SK-N-SH (cell line): ENCODE data around the gene CDK6. TPM values are rescaled to one million over a fixed set of nuclear protein-coding genes. Genes with fewer than 3 reads are reported as not detected.

Experiments used
- CTCF ChIA-PET: fragments of 300-600, 350-600 bp; formaldehyde crosslinking; extraction: SDS; loops from one replicate; lab custom pipeline; 2021; lab: Yijun Ruan, JAX
- POLR2A ChIA-PET: fragments of 350-600 bp; sonication (Branson Sonifier 250); formaldehyde crosslinking; extraction: SDS; loops from one replicate; lab custom pipeline; 2020; ENCODE audit warnings: antibody characterized with exemption, inconsistent platforms; lab: Yijun Ruan, JAX
- DNase-seq: peaks from one replicate; pipeline ENCODE4 v3.0.0; 2012
- H2AFZ ChIP-seq: fragments of 200-600 bp; sonication (generic); 2 replicates; pipeline ENCODE4 v1.8.1; 2016; ENCODE audit warnings: antibody characterized with exemption, mild to moderate bottlenecking, low read depth
- H3F3A ChIP-seq: fragments of 200-600 bp; sonication (generic); replicated peaks from 2 replicates; pipeline ENCODE3; 2016; ENCODE audit warnings: antibody characterized with exemption, mild to moderate bottlenecking; ENCODE audit not compliant: insufficient read depth
- H3K27ac ChIP-seq, 2 experiments: fragments of 200-500 bp in 1 of 2; fragments of 200-600 bp in 1 of 2; sonication (Bioruptor generic) in 1 of 2; sonication (generic), shearing (Covaris generic) in 1 of 2; 2 replicates each; pipeline versions ENCODE4 v1.5.1 to v1.6.1; 2014 to 2016; ENCODE audit warnings: low read depth in 2 of 2, inconsistent platforms in 1 of 2, low read length in 1 of 2, mild to moderate bottlenecking in 1 of 2, mixed read lengths in 1 of 2
- H3K27me3 ChIP-seq: fragments of 200-600 bp; sonication (generic), shearing (Covaris generic); 2 replicates; pipeline ENCODE4 v1.6.1; 2016; ENCODE audit warnings: mixed run types; ENCODE audit not compliant: insufficient read depth
- H3K36me3 ChIP-seq, 2 experiments: fragments of 200-500 bp in 1 of 2; fragments of 200-600 bp in 1 of 2; sonication (Bioruptor generic) in 1 of 2; sonication (generic) in 1 of 2; replicated peaks in 1 of 2; 2 replicates each; pipeline versions ENCODE3 to v1.5.1; 2014 to 2016; ENCODE audit warnings: low read length in 1 of 2, mild to moderate bottlenecking in 1 of 2; ENCODE audit not compliant: insufficient read depth in 2 of 2, control insufficient read depth in 1 of 2
- H3K4me1 ChIP-seq, 2 experiments: fragments of 200-500 bp in 1 of 2; fragments of 200-600 bp in 1 of 2; sonication (Bioruptor generic) in 1 of 2; sonication (generic), shearing (Covaris generic) in 1 of 2; 2 replicates each; pipeline versions ENCODE4 v1.5.1 to v1.6.1; 2014 to 2016; ENCODE audit warnings: low read depth in 1 of 2, low read length in 1 of 2, mixed run types in 1 of 2; ENCODE audit not compliant: insufficient read depth in 2 of 2, control insufficient read depth in 1 of 2
- H3K4me2 ChIP-seq: fragments of 200-600 bp; sonication (generic), shearing (Covaris generic); 2 replicates; pipeline ENCODE4 v1.6.1; 2017; ENCODE audit warnings: mixed run types
- H3K4me3 ChIP-seq, 2 experiments: fragments of 200-500 bp in 1 of 2; fragments of 200-600 bp in 1 of 2; sonication (Bioruptor generic) in 1 of 2; sonication (generic), shearing (Covaris generic) in 1 of 2; 2 replicates each; pipeline versions ENCODE4 v1.5.1 to v1.8.1; 2014 to 2016; ENCODE audit warnings: low read depth in 2 of 2, inconsistent platforms in 1 of 2, low read length in 1 of 2, mild to moderate bottlenecking in 1 of 2, mixed read lengths in 1 of 2, moderate library complexity in 1 of 2
- H3K79me2 ChIP-seq: fragments of 200-600 bp; sonication (generic); 2 replicates; pipeline ENCODE4 v1.8.1; 2017; ENCODE audit warnings: mild to moderate bottlenecking; ENCODE audit not compliant: insufficient read depth
- H3K9ac ChIP-seq: fragments of 200-600 bp; sonication (generic); 2 replicates; pipeline ENCODE4 v1.6.1; 2017; ENCODE audit warnings: mixed run types
- H3K9me2 ChIP-seq: fragments of 200-600 bp; sonication (generic); 2 replicates; pipeline ENCODE4 v1.6.1; 2017; ENCODE audit warnings: mixed run types
- H3K9me3 ChIP-seq: fragments of 200-600 bp; sonication (generic); 2 replicates; pipeline ENCODE4 v1.6.1; 2017; ENCODE audit warnings: mixed run types, mild to moderate bottlenecking, moderate library complexity
- H4K20me1 ChIP-seq: fragments of 200-600 bp; sonication (generic); 2 replicates; pipeline ENCODE4 v1.6.1; 2017; ENCODE audit warnings: mild to moderate bottlenecking, mixed run types; ENCODE audit not compliant: insufficient read depth
- CHD2 ChIP-seq: fragments of 150-350 bp; IDR thresholded peaks from 2 replicates; pipeline ENCODE4 v1.6.1; 2018; ENCODE audit warnings: low read length; ENCODE audit not compliant: partially characterized antibody
- CTCF ChIP-seq: fragments of 200-600 bp; sonication (generic); IDR thresholded peaks from 2 replicates; pipeline ENCODE4 v1.6.1; 2017; ENCODE audit warnings: antibody characterized with exemption, mild to moderate bottlenecking, moderate library complexity
- ELF1 ChIP-seq: IDR thresholded peaks from 2 replicates; pipeline ENCODE4 v1.4.0; 2012
- FOSL2 ChIP-seq: IDR thresholded peaks from 2 replicates; pipeline ENCODE4 v1.4.0; 2012; ENCODE audit warnings: low read depth, mild to moderate bottlenecking, moderate library complexity, borderline replicate concordance
- GABPA ChIP-seq: IDR thresholded peaks from 2 replicates; pipeline ENCODE4 v1.4.0; 2012; ENCODE audit warnings: low read depth, mild to moderate bottlenecking
- NFIC ChIP-seq: IDR thresholded peaks from 2 replicates; pipeline ENCODE4 v1.4.0; 2012; ENCODE audit warnings: borderline replicate concordance
- PBX3 ChIP-seq: IDR thresholded peaks from 2 replicates; pipeline ENCODE4; 2012
- RAD21 ChIP-seq: IDR thresholded peaks from 2 replicates; pipeline ENCODE4 v1.6.1; 2012; ENCODE audit warnings: mild to moderate bottlenecking, low read length
- RCOR1 ChIP-seq: fragments of 150-350 bp; IDR thresholded peaks from 2 replicates; pipeline ENCODE4 v1.6.1; 2017; ENCODE audit warnings: antibody characterized with exemption, low read length
- REST ChIP-seq: IDR thresholded peaks from 2 replicates; pipeline ENCODE4 v1.6.1; 2012; ENCODE audit warnings: mild to moderate bottlenecking, low read depth, low read length, moderate library complexity
- SIN3A ChIP-seq: IDR thresholded peaks from 2 replicates; pipeline ENCODE4 v1.6.1; 2012; ENCODE audit warnings: low read depth, mild to moderate bottlenecking, low read length, moderate library complexity, borderline replicate concordance
- TCF12 ChIP-seq: IDR thresholded peaks from 2 replicates; pipeline ENCODE4 v1.4.0; 2012
- TEAD4 ChIP-seq: IDR thresholded peaks from 2 replicates; pipeline ENCODE4 v1.4.0; 2012; ENCODE audit warnings: mild to moderate bottlenecking, borderline replicate concordance; ENCODE audit not compliant: insufficient read depth
- YY1 ChIP-seq: IDR thresholded peaks from 2 replicates; pipeline ENCODE4 v1.4.0; 2012; ENCODE audit warnings: low read depth, mild to moderate bottlenecking
- ZBTB33 ChIP-seq: IDR thresholded peaks from 2 replicates; pipeline ENCODE4 v1.4.0; 2012; ENCODE audit warnings: low read depth, borderline replicate concordance
- WGBS: methylation state at CpG from one replicate; pipeline ENCODE4 v1.1.6; 2017; ENCODE audit warnings: low lambda C conversion rate; 5-methylcytosine and 5-hydroxymethylcytosine counted together
- polyA plus RNA-seq, 3 experiments: library from polyadenylated mRNA; depleted of rRNA; stranded (reverse); fragments of >200 nt; gene quantifications; 2 replicates each; pipeline ENCODE4 v1.2.3, GENCODE V29; 2012

CDK6 gene
- polyA plus RNA-seq, 1 of the 3 experiments (the other 2 are of a cell fraction): 30.3 TPM

- H2AFZ ChIP-seq: no peak overlapping the region
- H3K27ac ChIP-seq: peak overlapping the region in 1 of 2 experiments; percentile 14; a peak in 2 of 4 replicates
- H3K79me2 ChIP-seq: no peaks in the 10 kb centered on the region
- peaks cover 0 to 5% of the 10 kb centered on the region in 2 experiments; a peak in 2 of 4 replicates for H3K4me1 ChIP-seq
- no peak overlapping the region for H3K4me2 ChIP-seq
- no peak overlapping the region for H3K4me3 ChIP-seq
- no peaks in the 10 kb centered on the region for H3F3A ChIP-seq
- no peaks in the 10 kb centered on the region for H3K27me3 ChIP-seq
- ChIA-PET POLR2A (no interaction called here), CTCF (interaction anchor here (1.2 to 3.6 kb wide), 4 partner anchors 38 to 254 kb away, joined by 3 to 14 read pairs (median 6); partner anchors contain the start of gene CDK6)
- 75% methylated on average over 1 of the region's 1 CpG for WGBS
- H3K9me3 ChIP-seq: no peaks in the 10 kb centered on the region
- TF ChIP-seq TCF12 (no peak), TEAD4 (no peak), RCOR1 (no peak), NFIC (no peak), YY1 (no peak), ZBTB33 (no peak), CHD2 (no peak), SIN3A (no peak), GABPA (no peak), FOSL2 (no peak), ELF1 (no peak), REST (no peak), RAD21 (no peak), PBX3 (no peak), CTCF (no peak)
- no peaks in the 10 kb centered on the region for H3K36me3 ChIP-seq
- no peak for DNase-seq
- H4K20me1 ChIP-seq: no peaks in the 10 kb centered on the region
- no peak overlapping the region for H3K9ac ChIP-seq
- H3K9me2 ChIP-seq: no peaks in the 10 kb centered on the region
These were observed 38.2 kb upstream of the CDK6 start for GRCh38 chr7:92874567-92874966.
